Fibroblast of the conjunctiva (primary cell): ENCODE data around the gene KCNMA1.

Experiments used
- DNase-seq: peaks from one replicate; pipeline ENCODE4 v3.0.0-alpha.2; 2010; ENCODE audit warnings: low read depth

The KCNMA1 gene

DNA sequence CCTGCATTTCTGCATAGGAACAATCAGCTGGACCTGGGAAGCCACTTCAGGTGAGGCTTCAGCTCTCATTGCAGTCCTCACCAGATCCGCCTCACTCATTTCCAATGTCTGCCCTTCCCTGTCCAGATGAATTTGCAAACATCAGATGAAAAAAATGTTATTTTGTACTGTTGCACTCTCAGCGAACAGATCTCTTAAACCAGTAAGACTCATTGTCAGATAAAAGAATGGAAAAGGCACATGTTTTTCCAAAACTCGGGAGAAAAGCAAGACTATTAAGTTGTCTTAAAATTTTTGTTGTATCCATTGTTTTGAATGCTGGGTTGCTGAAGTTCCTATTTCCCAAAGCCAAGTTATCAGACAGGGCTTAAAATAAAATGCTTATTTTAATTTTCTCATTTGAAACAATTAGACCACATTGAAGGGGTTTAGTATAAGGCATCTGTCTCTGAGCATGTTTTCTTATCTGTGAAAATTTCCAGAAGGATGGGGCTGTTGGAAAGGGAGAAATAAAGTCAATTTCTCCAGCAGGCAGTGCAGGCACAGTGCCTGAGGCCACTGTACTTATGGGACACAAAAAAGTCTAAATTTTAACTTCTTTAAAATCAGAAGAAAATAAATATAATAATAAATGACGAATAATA lies 396.8 kb downstream of the KCNMA1 start:
- DNase-seq: no peak

DNA sequence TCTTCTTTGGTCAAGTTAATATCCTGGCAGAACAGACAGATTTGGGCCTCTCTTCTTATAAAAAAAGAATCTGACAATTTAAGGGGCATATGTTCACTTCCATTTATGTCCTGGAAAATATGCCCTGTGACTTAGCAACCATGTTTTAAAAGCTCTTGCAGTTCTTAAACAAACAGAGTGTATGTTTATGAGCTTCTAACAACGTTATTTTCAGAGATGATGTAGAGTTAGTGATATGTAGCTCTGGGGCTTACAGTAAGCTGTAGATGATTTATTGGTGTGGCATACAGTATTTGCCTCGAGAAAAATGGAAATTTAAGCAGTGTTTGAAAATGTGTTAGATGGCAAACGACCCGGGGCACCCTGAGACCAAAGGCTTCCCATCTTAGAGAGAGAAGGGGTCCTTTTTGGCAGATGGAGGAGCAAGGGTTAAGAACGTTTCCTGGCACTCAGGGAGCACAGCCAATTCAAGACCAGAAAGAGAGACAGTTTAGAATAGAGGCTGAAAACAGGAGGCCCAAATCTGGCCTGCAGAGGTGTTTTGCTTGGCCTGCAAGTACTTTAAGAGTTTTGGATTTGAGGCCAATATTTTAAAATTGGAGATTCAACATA lies 397.5 kb downstream of the KCNMA1 start:
- DNase-seq: no peak

DNA sequence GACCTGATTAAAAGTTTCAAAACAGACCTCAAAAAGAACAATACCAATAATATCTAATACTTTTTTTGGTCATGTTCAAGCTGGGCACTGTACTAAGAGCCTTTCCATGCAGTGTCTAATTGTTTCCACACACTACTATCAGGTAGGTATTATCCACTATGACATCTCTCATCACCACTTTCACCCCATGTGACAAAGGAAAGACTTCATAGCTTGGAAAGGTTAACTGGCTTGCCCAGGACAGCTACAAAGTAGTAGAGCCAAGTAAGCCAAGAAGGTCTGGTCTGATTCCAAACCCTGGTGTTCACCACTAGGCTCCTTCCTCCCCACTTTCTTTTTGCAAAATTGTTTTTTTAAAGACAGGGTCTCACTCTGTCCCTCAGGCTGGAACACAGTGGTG lies 400.5 kb downstream of the KCNMA1 start:
- no peak for DNase-seq

DNA sequence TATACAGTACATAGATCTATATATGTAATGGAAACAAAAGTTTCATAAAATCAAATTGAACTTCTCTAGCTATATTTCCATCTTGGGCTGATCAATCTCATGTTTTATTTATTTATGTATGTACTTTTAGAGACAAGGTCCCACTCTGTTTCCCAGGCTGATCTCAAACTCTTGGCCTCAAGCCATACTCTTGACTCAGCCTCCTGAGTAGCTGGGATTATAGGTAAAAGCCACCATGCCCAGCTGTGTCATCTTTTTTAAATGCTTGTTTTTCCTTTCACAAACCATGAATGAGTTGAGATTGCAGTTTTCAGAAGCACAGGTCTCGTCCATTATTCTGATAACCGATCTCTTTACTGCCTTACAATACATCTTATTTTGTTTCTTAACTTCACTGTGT lies 400.9 kb downstream of the KCNMA1 start:
- DNase-seq: no peak

DNA sequence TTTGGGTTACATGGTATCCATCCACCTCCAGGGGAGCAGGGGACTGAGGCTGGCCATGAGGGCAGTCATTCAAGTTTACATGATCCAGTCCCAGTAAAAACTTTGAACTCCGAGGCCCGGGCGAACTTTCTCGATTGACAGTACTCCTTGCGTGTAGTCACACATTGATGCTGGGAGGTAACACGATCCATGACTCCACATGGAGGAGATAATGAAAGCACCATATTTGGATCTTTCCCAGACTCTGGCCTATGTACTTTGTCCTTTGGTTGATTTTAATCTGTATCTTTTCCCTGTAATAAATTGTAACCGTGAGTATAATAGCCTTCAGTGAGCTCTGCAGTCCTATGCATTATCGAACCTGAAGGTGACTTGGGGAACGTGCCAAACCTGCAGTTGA lies 401.6 kb downstream of the KCNMA1 start:
- no peak for DNase-seq

DNA sequence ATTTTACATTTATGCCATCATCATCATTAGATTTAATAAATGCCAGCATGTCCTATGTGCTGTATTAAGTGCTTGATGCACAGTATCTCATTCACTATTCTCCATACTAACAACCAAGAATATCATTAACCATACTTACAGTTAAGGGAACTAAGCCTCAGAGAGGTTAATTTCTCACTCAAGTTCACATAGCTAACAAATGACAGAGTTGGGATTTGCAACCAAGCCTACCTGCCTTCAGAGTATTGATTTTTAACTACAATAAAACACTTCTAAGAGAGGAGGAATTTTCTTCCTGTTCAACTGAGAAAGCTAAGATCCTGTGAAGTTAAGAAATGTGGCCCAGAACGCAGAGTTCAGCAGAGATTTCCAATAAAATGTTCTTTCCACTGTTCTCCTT lies 403.0 kb downstream of the KCNMA1 start:
- DNase-seq: no peak

DNA sequence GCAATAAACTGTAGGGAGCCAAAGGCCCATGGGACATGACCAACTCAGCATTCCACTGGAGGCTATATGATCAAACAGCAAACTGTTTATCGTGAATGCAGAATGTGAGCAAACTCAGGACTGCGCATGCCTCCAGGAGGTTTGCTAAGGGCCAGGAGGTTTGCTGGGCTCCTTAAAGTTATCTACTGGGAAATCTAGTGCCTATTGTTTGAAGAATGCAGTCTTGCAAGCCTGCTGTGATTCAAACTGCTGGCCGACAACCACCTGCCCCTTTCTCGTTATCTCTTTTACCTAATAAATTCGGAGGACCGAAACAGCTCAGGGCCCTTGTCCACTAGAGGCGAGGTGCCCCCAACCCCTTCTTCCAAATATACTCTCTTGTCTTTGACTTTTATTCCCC lies 404.1 kb downstream of the KCNMA1 start:
- DNase-seq: no peak

DNA sequence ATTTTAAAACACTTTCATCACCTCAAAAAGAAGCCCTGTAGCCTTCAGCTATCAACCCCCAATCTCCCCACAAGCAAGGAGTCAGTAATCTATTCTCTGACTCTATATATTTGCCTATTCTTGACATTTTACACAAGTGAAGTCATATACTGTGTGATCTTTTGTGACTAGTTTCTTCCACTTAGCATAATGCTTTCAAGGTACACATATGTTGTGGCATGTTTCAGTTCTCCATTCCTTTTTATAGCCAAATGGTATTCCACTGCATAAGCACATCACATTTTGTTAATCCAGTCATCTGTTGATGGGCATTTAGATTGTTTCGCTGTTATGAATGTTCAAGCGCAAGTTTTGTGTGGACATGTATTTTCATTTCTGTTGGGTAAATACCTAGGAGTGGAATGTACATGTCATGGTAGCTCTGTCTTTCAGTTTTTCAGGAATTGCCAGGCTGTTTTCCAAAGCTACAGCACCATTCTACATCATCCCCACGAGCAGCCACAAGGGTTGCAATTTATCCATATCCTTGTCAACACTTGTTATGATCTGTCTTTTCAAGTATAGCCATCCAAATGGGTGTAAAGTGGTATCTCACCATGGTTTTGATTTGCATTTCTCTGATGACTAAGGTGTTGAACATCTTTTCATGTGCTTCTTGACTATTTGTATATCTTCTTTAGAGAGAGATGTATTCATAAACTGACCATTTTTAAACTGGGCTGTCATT lies 405.6 kb downstream of the KCNMA1 start:
- no peak for DNase-seq

DNA sequence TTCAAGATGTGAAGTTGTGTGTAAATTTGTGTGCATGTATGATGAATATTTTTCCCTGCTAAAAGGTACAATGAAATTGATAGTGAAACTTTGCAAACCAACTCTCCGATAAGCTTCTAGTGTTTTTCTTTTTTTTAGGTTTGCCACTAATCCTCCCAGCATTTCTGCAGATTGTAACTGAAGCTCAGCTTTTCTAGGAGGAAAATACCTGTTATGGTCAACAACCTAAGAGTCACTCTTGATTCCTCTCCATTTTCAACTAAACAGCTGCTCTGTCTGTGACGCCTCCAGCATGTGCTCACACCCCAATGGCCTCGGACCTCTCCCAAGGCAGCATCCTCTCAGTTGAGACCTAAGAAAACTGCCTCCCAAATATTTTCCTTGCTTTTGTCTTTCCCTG lies 406.2 kb downstream of the KCNMA1 start:
- DNase-seq: no peak

DNA sequence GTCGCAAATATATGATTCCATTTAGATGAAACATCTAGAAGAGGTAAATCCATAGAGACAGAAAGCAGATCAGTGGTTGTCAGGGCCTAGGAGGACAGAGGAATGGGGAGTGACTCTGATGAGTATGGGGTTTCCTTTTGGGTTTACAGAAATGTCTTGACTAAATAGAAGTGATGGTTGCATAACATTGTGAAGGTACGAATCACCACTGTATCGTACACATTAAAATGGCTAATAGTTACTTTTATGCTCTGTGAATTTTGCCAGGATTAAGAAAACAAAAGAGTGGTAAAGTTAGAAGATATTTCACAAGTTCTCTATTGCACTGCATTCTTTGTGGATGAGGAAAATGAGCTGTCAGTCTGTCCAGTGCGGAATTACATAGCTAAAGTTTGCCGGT lies 407.4 kb downstream of the KCNMA1 start:
- no peak for DNase-seq

DNA sequence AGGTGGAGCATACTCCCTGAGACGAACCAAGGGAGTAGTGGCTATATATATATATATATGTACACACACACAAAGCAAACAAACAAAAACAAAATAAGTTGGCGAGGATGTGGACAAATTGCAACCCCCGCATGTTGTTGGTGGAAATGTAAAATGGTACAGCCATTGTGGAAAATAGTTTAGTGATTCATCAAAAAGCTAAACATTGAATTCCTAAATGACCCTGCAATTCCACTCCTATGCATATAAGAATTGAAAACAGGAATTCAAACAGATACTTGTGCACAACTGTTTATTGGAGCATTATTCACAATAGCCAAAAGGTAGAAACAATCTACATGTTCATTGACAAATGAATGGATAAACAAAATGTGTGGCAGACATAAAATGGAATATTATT lies 407.9 kb downstream of the KCNMA1 start:
- no peak for DNase-seq

DNA sequence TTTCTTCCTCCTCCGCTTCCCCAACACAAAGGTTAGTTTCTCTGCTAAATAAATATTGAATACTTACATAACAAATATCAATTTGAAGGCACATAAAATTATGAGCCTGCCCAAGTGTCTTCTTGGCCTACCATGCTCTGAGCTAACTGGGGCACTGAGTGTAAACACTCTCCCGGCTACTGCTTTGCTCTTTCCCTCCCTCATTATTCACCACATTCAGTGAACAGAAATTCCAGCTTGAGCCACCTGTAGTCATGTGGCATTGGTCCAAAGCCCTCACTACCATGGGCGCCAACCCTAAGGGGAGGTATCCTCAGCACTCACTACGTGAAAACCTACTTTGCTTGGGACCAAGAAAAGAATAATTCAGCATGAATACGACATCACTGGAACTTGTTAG lies 409.0 kb downstream of the KCNMA1 start:
- DNase-seq: no peak

DNA sequence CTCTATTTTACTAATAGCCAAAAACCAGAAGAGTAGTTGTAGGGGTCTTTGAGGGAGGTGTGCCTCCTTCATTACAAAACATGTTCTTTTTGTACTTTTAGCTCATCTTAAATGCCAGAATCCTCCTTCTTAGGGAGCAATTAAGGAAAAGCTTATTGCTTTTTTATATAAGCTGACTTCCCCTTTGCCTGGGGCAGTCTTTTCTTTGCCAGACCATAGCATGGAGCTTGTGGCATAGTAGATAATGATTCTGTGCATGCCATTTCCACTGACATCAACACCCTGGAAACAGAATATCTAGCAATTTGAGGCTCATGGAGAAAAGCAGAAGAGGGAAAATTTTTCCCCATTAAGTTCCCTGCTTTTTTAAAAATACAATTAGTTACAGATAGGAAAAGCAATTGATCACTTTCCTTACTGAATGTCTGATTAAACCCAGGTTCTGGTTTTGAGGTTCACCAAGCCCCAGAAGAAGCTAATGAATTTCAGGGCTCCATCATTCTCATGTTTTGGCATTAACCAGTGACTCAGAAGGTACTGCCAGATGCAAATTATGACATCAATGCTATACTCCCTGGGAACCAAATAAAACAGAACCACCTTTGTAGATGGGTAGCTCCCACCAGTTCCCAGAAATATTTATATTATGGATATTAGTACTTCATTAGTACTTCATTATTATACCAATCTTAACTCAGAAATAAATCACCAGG lies 410.6 kb downstream of the KCNMA1 start:
- no peak for DNase-seq

DNA sequence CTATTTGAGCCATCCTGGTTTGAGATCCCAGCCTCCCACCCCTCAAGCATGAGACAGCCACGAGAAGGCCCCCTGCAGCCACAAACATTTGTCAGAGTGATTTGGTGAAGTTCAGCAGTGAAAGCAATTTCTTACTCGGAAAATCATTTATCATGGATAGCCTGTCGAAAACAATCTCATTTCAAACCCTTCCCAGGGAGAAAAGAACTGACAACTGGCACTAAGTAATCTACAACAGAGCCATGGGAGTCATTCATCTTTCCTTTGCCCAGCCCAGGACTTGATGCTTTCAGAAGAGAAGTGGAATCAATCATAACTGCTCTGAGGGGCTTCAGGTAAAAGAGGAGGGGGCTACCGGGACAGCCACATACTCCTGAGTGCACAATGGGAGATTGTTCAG lies 411.2 kb downstream of the KCNMA1 start:
- no peak for DNase-seq

DNA sequence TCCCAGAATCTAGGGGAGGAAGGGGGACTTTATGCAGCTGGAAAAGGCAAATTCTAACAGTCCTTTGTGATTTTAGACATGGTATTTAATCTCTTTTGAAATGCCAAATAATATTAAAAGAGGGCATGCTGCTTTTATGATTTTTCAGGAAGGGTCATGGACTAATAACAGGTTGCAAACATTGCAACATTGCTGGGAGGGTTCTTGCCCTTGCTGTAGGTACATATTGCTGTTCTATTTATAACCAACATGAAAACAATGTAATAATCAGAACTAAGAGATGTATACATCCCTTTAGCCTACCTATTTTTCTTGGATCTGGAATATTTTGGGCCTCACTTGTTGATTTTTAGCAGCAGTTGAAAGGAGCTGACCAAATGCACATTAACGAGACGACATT lies 411.6 kb downstream of the KCNMA1 start:
- no peak for DNase-seq

DNA sequence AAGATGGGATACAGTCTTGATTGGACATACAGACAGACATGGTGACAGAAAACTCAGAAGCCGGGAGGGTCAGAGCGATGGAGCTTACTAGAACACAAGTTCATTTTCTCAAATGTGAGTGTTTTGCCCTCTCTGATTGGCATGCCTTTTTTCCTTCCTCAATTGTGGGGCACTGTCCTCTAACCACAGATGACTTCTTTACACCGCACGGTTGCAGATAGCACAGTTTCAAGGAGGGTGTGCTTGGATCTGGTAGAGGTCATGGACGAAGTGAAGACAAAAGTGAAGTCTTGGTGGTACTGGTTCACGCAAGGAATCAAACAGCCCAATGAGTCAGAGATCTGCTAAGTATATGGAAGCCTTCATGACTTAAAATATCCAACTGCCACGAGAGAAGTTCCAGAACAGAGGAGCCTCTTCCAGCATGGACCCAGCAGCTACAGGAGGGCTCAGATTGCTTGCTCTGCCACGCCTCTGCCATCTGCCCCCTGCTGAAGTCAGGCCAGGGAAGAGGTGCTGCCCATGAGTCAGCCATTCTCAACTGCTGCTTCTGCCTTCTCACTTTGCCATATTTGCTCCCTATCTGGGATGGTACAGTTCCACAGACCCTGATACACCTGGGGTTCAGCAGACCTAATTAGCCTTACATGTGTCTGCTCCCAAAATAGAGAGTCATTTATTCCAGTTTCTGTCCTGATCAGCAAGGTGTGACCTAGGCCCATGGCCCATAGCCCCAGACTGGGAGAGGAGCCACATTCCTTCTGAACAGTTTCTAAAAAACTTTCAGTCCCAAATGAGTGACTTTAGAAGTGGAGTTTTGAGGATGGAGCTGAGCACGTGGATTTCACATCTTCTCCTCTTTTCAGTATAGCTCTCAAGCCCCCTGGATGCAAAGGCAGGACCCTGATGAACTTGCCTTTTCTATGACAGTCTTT lies 413.8 kb downstream of the KCNMA1 start:
- DNase-seq: no peak

DNA sequence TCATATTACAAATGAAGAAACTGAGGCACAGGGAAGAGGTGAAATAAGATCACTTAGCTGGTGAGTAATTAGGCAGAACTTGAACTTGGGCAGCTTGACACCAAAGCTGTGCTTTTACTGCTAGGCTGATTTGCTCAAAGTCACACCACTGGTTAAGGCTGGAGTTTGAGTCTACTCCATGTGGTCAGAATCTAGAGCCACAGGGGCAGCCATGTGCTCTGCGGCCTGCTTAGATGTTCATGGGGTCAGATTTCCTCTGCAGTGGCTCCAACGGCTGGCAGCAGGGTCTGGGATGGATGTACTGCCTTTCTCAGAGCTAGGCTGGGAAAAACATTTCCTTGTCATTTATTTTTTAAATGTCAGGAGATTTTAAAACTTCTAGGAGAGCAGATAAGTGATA lies 417.5 kb downstream of the KCNMA1 start:
- no peak for DNase-seq

DNA sequence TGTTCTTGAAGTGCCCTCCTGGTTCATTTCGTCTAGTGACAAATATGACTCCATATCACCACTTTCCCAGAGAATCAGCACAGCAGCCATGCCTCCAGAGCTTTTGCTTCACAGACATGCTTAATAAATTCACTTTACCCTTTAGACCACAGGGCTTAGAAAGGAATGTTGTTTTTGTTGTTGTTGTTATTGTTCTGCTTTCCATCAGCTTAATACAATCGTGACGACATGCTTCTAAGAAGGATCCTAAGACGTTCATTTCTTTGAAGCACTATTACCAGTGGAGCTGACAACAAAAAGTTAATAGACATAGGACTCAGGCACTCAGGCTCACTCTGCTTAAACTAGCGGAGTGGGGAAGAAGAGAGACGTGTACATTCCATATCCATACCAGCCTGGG lies 418.6 kb downstream of the KCNMA1 start:
- no peak for DNase-seq

DNA sequence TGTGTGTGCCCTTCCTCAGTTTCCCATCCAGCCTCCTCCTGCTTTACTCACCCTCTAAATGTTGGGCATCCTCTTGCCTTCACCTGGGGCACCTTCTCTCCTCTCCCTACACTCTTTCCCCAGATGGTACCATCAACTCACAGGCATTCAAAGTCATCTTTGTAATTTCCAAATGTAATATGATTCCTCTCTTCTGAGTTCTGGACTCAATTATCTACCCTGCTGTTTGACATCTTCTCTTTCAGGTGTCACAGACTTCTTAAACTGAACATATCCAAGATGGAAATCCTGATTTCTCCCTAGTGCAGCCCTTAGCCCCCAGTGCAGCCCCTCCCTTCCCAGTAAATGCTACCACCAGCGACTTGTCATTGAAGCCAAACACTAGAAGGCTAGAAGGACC lies 422.8 kb downstream of the KCNMA1 start:
- no peak for DNase-seq

DNA sequence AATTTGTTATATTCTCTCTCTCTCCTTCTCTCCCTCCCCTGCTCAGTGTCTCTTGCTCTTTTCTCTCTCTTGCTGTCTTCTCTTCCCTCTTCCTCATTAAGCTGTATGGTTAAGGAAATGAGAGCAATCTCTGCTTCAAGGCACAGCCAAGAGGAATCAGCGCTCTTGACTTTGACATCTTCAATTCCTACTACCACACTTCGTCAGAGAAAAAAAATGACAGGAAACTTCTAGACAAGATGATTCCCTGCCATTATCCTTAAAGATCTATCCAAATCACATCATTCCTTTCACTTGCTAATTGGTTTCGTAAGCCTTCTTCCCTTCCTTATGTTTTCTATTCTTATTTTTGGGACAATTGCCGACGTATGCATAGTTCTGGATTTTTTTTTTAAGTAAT lies 425.0 kb downstream of the KCNMA1 start:
- no peak for DNase-seq

DNA sequence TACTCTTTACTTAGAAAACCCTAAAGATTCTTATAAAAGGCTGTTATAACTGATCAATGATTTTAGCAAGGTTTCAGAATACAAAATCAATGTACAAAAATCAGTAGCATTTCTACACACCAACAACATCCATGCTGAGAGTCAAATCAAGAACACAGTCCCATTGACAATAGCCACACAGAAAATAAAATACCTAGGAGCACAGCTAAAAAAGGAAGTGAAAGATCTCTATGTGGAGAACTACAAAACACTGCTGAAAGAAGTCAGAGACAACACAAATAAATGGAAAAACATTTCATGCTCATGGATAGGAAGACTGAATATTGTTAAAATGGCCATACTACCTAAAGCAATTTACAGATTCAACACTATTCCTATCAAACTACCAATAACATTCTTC lies 427.0 kb downstream of the KCNMA1 start:
- DNase-seq: no peak

DNA sequence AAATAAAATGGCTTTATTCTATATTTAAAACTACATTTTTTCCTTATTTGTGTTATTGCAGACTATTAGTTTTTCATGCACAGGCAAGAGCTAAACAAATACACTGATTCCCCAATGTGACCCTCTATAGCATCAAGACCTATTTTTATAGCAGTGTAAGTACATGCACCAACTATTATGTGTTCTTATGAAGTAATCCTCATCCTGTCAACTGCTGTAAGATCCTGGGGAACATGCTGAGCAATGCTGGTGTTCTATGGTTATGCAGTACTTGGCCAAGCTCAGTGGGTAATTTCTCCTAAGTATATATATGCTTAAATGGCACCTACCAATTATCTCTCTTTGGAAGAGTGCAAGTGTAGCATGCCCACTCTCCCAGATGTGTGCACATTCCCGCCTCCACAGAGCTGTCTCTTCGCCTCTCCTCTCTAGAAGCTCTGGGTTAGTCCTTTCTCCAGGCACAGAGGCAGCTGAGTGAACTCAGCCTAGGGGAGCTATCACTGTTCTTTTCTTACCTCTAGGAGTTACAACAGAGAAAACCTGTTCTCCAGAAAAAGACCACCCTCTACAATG lies 428.8 kb downstream of the KCNMA1 start:
- no peak for DNase-seq
